NT2/D1 (cell line): ENCODE measurements around the gene MAP3K4.

Experiments used
- YY1 ChIP-seq: IDR thresholded peaks from 2 replicates; pipeline ENCODE4 v1.6.1; 2011; ENCODE audit not compliant: insufficient read length, insufficient read depth
- ZNF274 ChIP-seq: IDR thresholded peaks from 2 replicates; pipeline ENCODE4 v1.6.1; 2011; ENCODE audit warnings: mild to moderate bottlenecking, low read depth, low read length

DNA sequence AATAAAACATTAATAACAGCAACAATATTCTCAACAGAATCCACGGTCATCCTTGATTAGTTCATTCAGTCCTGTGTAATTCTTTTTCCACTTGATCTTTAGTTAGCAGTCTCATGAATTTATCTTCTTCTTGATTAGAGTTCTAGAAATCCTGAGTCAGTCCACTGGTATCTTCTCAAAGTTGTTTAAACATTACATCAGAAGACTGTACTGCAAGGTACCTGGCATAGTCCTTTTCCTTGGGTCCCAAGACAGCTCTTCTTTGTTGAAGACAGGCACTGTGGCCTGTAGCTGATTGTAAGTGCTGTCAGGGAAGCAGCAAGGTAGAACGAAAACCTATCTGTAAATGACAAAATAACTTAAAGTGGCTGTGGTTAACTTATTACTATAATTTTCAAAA is 11.8 kb downstream of the MAP3K4 start:
- no peak for TF ChIP-seq YY1
- no peak for TF ChIP-seq ZNF274
